Stimulated activated CD4-positive, alpha-beta T cell treated with anti-CD3 and anti-CD28 coated beads, Interleukin-4, amount 100 ng/mL, for 1 hour (primary cell): ENCODE measurements around the gene EPS15.
"Not testable (repeated sequence)": the region's sequence is repeated elsewhere in the genome, so short reads cannot be mapped to it uniquely, and the experiment has no call there.

Experiments used
- DNase-seq: peaks from one replicate; pipeline ENCODE4 v3.0.0-alpha.2; 2020

Gene EPS15

GRCh38 chr1:51463561-51463960 lies 55.5 kb downstream of the EPS15 start:
- no peak for DNase-seq

GRCh38 chr1:51462289-51462688 lies 56.8 kb downstream of the EPS15 start:
- not testable (repeated sequence) for DNase-seq

GRCh38 chr1:51454554-51454953 lies 64.5 kb downstream of the EPS15 start:
- no peak for DNase-seq

GRCh38 chr1:51453010-51453409 lies 66.1 kb downstream of the EPS15 start:
- DNase-seq: no peak

GRCh38 chr1:51448844-51449454 lies 70.1 kb downstream of the EPS15 start:
- not testable (repeated sequence) for DNase-seq

GRCh38 chr1:51445351-51446090 lies 73.5 kb downstream of the EPS15 start:
- no peak for DNase-seq

- DNase-seq: no peak
These were observed 74.4 kb downstream of the EPS15 start for GRCh38 chr1:51444534-51445192.

GRCh38 chr1:51444096-51444495 lies 75.0 kb downstream of the EPS15 start:
- DNase-seq: no peak

GRCh38 chr1:51443555-51443954 lies 75.5 kb downstream of the EPS15 start:
- no peak for DNase-seq

GRCh38 chr1:51442616-51443015 lies 76.5 kb downstream of the EPS15 start:
- DNase-seq: no peak

GRCh38 chr1:51442198-51442597 lies 76.9 kb downstream of the EPS15 start:
- no peak for DNase-seq

- no peak for DNase-seq
These were observed 79.2 kb downstream of the EPS15 start for GRCh38 chr1:51439895-51440294.

GRCh38 chr1:51439053-51439452 lies 80.0 kb downstream of the EPS15 start:
- no peak for DNase-seq

- DNase-seq: not testable (repeated sequence)
These were observed 81.7 kb downstream of the EPS15 start for GRCh38 chr1:51437391-51437790.

GRCh38 chr1:51435878-51436277 lies 83.2 kb downstream of the EPS15 start:
- no peak for DNase-seq

GRCh38 chr1:51433972-51434510 lies 85.0 kb downstream of the EPS15 start:
- no peak for DNase-seq

- DNase-seq: no peak
These were observed 85.6 kb downstream of the EPS15 start for GRCh38 chr1:51433269-51433971.

- no peak for DNase-seq
These were observed 86.9 kb downstream of the EPS15 start for GRCh38 chr1:51432146-51432545.

GRCh38 chr1:51427438-51427837 lies 91.6 kb downstream of the EPS15 start:
- no peak for DNase-seq

GRCh38 chr1:51425955-51426354 lies 93.1 kb downstream of the EPS15 start:
- DNase-seq: no peak

- DNase-seq: no peak
These were observed 93.8 kb downstream of the EPS15 start for GRCh38 chr1:51425273-51425672.

GRCh38 chr1:51423073-51423821 lies 95.8 kb downstream of the EPS15 start:
- no peak for DNase-seq
